SU-DHL-6 (cell line): ENCODE data around the gene ESRRA.
A peak's percentile ranks its signal among the peaks of the same experiment; 100 is the strongest.

Experiments used
- H2AFZ ChIP-seq: fragments of 200-600 bp; sonication (generic); 2 replicates; pipeline ENCODE4 v1.6.1; 2014; ENCODE audit warnings: low read depth, mild to moderate bottlenecking, moderate library complexity, mixed read lengths, antibody characterized with exemption, low read length; ENCODE audit not compliant: severe bottlenecking
- H3F3A ChIP-seq: fragments of 200-600 bp; shearing (Covaris generic); 2 replicates; pipeline ENCODE4 v1.6.0; 2016; ENCODE audit warnings: antibody characterized with exemption, mild to moderate bottlenecking; ENCODE audit not compliant: insufficient read depth
- H3K27ac ChIP-seq: fragments of 200-600 bp; sonication (generic); 2 replicates; pipeline ENCODE4 v1.5.1; 2016; ENCODE audit warnings: low read depth, mild to moderate bottlenecking, low read length, moderate library complexity, mixed read lengths
- H3K27me3 ChIP-seq: fragments of 200-600 bp; sonication (generic), shearing (Covaris generic); 2 replicates; pipeline ENCODE4 v1.6.0; 2014; ENCODE audit warnings: mild to moderate bottlenecking, low read length
- H3K36me3 ChIP-seq: fragments of 200-600 bp; sonication (generic); 2 replicates; pipeline ENCODE4 v1.6.1; 2014; ENCODE audit warnings: mild to moderate bottlenecking, low read length, mixed read lengths
- H3K4me2 ChIP-seq: fragments of 300-600, 200-600 bp; shearing (Covaris generic), sonication (generic); 2 replicates; pipeline ENCODE4 v1.6.0; 2014; ENCODE audit warnings: low read length, low read depth, mild to moderate bottlenecking; ENCODE audit not compliant: poor library complexity, severe bottlenecking
- H3K4me3 ChIP-seq: fragments of 200-600 bp; sonication (generic); 2 replicates; pipeline ENCODE4 v1.5.1; 2014; ENCODE audit warnings: antibody characterized with exemption, low read length, mild to moderate bottlenecking, mixed read lengths; ENCODE audit not compliant: insufficient read depth, poor library complexity, severe bottlenecking
- H3K79me2 ChIP-seq: fragments of 200-600 bp; sonication (generic); 2 replicates; pipeline ENCODE4 v1.6.1; 2014; ENCODE audit warnings: mild to moderate bottlenecking, low read length, moderate library complexity; ENCODE audit not compliant: insufficient read depth
- H3K9ac ChIP-seq: fragments of 200-600 bp; sonication (generic); 2 replicates; pipeline ENCODE4 v1.7.0; 2014; ENCODE audit warnings: mild to moderate bottlenecking, low read length
- H3K9me2 ChIP-seq: fragments of 200-600 bp; sonication (generic); replicated peaks from 2 replicates; pipeline ENCODE4 v1.6.1; 2014; ENCODE audit warnings: low read length; ENCODE audit not compliant: insufficient read depth
- H3K9me3 ChIP-seq: fragments of 200-600 bp; sonication (generic); 2 replicates; pipeline ENCODE4 v1.6.1; 2014; ENCODE audit warnings: low read length, mixed read lengths; ENCODE audit not compliant: insufficient read depth
- H4K20me1 ChIP-seq: fragments of 200-600 bp; sonication (generic); 2 replicates; pipeline ENCODE4 v1.6.1; 2014; ENCODE audit warnings: low read depth, mild to moderate bottlenecking, antibody characterized with exemption, low read length, moderate library complexity, mixed read lengths
- CTCF ChIP-seq: fragments of 200-600 bp; sonication (generic); IDR thresholded peaks from one replicate; pipeline ENCODE4 v1.5.1; 2017; ENCODE audit warnings: antibody characterized with exemption, mild to moderate bottlenecking, low read length, moderate library complexity; ENCODE audit not compliant: insufficient read depth, poor library complexity, severe bottlenecking
- EZH2phosphoT487 ChIP-seq: fragments of 200-600 bp; sonication (generic), shearing (Covaris generic); conservative IDR thresholded peaks from 2 replicates; pipeline ENCODE4 v1.6.1; 2018; ENCODE audit warnings: mild to moderate bottlenecking, antibody characterized with exemption, low read length, moderate library complexity, mixed read lengths

The ESRRA gene

GRCh38 chr11:64359712-64360445 is 54.6 kb downstream of the ESRRA start:
- no peaks in the 10 kb centered on the region for H3K9me3 ChIP-seq
- peak overlapping the region; percentile 69 for H3K9ac ChIP-seq
- peak overlapping the region; percentile 64 for H3K4me2 ChIP-seq
- TF ChIP-seq EZH2phosphoT487 (no peak), CTCF (no peak)
- no peak overlapping the region for H2AFZ ChIP-seq
- H3K36me3 ChIP-seq = no peaks in the 10 kb centered on the region
- no peaks in the 10 kb centered on the region for H3K27me3 ChIP-seq
- no peaks in the 10 kb centered on the region for H3K79me2 ChIP-seq
- no peaks in the 10 kb centered on the region for H4K20me1 ChIP-seq
- no peaks in the 10 kb centered on the region for H3F3A ChIP-seq
- peak overlapping the region; percentile 50 for H3K4me3 ChIP-seq
- H3K27ac ChIP-seq = peak overlapping the region; percentile 22; the same call in 1 of the 2 replicates
- H3K9me2 ChIP-seq = no peaks in the 10 kb centered on the region

GRCh38 chr11:64360448-64360921 is 55.2 kb downstream of the ESRRA start:
- H3F3A ChIP-seq = no peaks in the 10 kb centered on the region
- H3K9ac ChIP-seq = no peak overlapping the region
- no peaks in the 10 kb centered on the region for H3K9me3 ChIP-seq
- H3K27me3 ChIP-seq = no peaks in the 10 kb centered on the region
- H3K9me2 ChIP-seq = no peaks in the 10 kb centered on the region
- no peak overlapping the region for H3K27ac ChIP-seq
- no peaks in the 10 kb centered on the region for H3K36me3 ChIP-seq
- H3K4me2 ChIP-seq = no peak overlapping the region
- no peak overlapping the region for H2AFZ ChIP-seq
- no peak for TF ChIP-seq CTCF
- no peak for TF ChIP-seq EZH2phosphoT487
- H3K4me3 ChIP-seq = no peak overlapping the region
- no peaks in the 10 kb centered on the region for H3K79me2 ChIP-seq
- H4K20me1 ChIP-seq = no peaks in the 10 kb centered on the region

GRCh38 chr11:64361659-64362058 is 56.3 kb downstream of the ESRRA start:
- H3K36me3 ChIP-seq = no peaks in the 10 kb centered on the region

More at GRCh38 chr11:64361659-64362058, 56.3 kb downstream of the ESRRA start:
- no peaks in the 10 kb centered on the region for H3K27me3 ChIP-seq
- H3K4me2 ChIP-seq = no peak overlapping the region
- TF ChIP-seq EZH2phosphoT487 (no peak), CTCF (no peak)
- no peak overlapping the region for H2AFZ ChIP-seq
- no peak overlapping the region for H3K9ac ChIP-seq
- H3K9me2 ChIP-seq = no peaks in the 10 kb centered on the region
- no peaks in the 10 kb centered on the region for H4K20me1 ChIP-seq
- H3F3A ChIP-seq = no peaks in the 10 kb centered on the region
- H3K79me2 ChIP-seq = no peaks in the 10 kb centered on the region
- no peak overlapping the region for H3K4me3 ChIP-seq
- no peaks in the 10 kb centered on the region for H3K9me3 ChIP-seq
- no peak overlapping the region for H3K27ac ChIP-seq
